Gastroesophageal sphincter (tissue), 4 donors: ENCODE results near the gene GTPBP1. TPM values are rescaled to one million over a fixed set of nuclear protein-coding genes. Genes with fewer than 3 reads are reported as not detected.

ENCODE experiments used
- ATAC-seq: fragments of 150-250 bp; one replicate; pipeline ENCODE4 v1.9.1; 2016; ENCODE audit warnings: mild to moderate bottlenecking, moderate library complexity
- H3K27ac ChIP-seq, 4 donors: fragments of 200-600 bp; sonication (generic) in 3 of 4; 1 replicate in 3 of 4; 2 replicates in 1 of 4; pipeline ENCODE4 v1.5.1; 2016 to 2019
- H3K27me3 ChIP-seq: fragments of 200-600 bp; sonication (generic); one replicate; pipeline ENCODE4 v1.5.1; 2019
- H3K36me3 ChIP-seq, 2 donors: fragments of 200-600 bp; sonication (generic); one replicate each; pipeline ENCODE4 v1.5.1; 2019; ENCODE audit warnings: control low read depth in 1 of 2
- H3K4me1 ChIP-seq, 3 donors: fragments of 200-600 bp; sonication (generic); 1 replicate in 2 of 3; 2 replicates in 1 of 3; pipeline ENCODE4 v1.5.1; 2016 to 2019; ENCODE audit warnings: control low read depth in 2 of 3
- H3K4me3 ChIP-seq, 2 donors: fragments of 200-600 bp; sonication (generic); one replicate each; pipeline ENCODE4 v1.5.1; 2019; ENCODE audit warnings: mild to moderate bottlenecking in 1 of 2, moderate library complexity in 1 of 2
- H3K9me3 ChIP-seq, 3 donors: fragments of 200-600 bp; sonication (generic); one replicate each; pipeline ENCODE4 v1.5.1; 2017 to 2019; ENCODE audit warnings: control low read depth in 2 of 3
- EP300 ChIP-seq: sonication (generic); formaldehyde crosslinking; IDR thresholded peaks from one replicate; pipeline ENCODE4 v1.6.1; 2017; ENCODE audit warnings: antibody characterized with exemption, mild to moderate bottlenecking
- POLR2A ChIP-seq, 2 donors: fragments of 450-650 bp; IDR thresholded peaks; one replicate each; pipeline ENCODE4 v1.6.1; 2017; ENCODE audit warnings: antibody characterized with exemption in 2 of 2, mild to moderate bottlenecking in 2 of 2, moderate library complexity in 1 of 2
- POLR2AphosphoS5 ChIP-seq: sonication (generic); formaldehyde crosslinking; IDR thresholded peaks from one replicate; pipeline ENCODE4 v1.6.1; 2017; ENCODE audit warnings: antibody characterized with exemption
- WGBS, 2 donors: methylation state at CpG; one replicate each; pipeline ENCODE4 v1.1.5; 2018; ENCODE audit warnings: low coverage in 1 of 2; 5-methylcytosine and 5-hydroxymethylcytosine counted together
- total RNA-seq, 4 donors: library from RNA; depleted of rRNA; stranded (reverse); fragments of >200 nt; gene quantifications; one replicate each; pipeline ENCODE4 v1.1.0, GENCODE V29; 2016
- TF ChIP-seq, protein P1 (sequence below), 4 experiments: fragments of 200-600 bp in 2 of 4; fragments of 450-650 bp in 2 of 4; sonication (generic) in 1 of 4; IDR thresholded peaks; one replicate each; pipeline ENCODE4 v1.5.1; 2017 to 2019; ENCODE audit warnings: antibody characterized with exemption in 4 of 4, mild to moderate bottlenecking in 2 of 4, moderate library complexity in 2 of 4

The GTPBP1 gene
- total RNA-seq, 4 donors from 2014 or later = 46.9 to 63.0 (median 51.6) TPM

- Histone ChIP-seq H3K27me3 (no peaks in the 10 kb centered on the region), H3K4me3 (peak overlapping the region; percentile 46 to 89), H3K27ac (peak overlapping the region in 3 of 4 donors; percentile 92 to 99 (median 97)), H3K9me3 (no peaks in the 10 kb centered on the region), H3K4me1 (peaks cover 0 to 74% (median 35%) of the 10 kb centered on the region in 3 donors), H3K36me3 (peaks cover 0 to 7% of the 10 kb centered on the region in 2 donors)
- 90 to 92% methylated on average over 8 to 13 of the region's 13 CpGs for WGBS, 2 donors
- TF ChIP-seq, protein P1, sequence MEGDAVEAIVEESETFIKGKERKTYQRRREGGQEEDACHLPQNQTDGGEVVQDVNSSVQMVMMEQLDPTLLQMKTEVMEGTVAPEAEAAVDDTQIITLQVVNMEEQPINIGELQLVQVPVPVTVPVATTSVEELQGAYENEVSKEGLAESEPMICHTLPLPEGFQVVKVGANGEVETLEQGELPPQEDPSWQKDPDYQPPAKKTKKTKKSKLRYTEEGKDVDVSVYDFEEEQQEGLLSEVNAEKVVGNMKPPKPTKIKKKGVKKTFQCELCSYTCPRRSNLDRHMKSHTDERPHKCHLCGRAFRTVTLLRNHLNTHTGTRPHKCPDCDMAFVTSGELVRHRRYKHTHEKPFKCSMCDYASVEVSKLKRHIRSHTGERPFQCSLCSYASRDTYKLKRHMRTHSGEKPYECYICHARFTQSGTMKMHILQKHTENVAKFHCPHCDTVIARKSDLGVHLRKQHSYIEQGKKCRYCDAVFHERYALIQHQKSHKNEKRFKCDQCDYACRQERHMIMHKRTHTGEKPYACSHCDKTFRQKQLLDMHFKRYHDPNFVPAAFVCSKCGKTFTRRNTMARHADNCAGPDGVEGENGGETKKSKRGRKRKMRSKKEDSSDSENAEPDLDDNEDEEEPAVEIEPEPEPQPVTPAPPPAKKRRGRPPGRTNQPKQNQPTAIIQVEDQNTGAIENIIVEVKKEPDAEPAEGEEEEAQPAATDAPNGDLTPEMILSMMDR (IDR thresholded peaks at IDR 0.05) = no peak
- TF ChIP-seq EP300 (no peak), POLR2AphosphoS5 (no peak), POLR2A (IDR thresholded peaks at IDR 0.05) (no peak)
- ATAC-seq = no peak
These were observed 7.2 kb upstream of the GTPBP1 start for GRCh38 chr22:38698407-38699094.

GRCh38 chr22:38699143-38699542 is 6.6 kb upstream of the GTPBP1 start:
- Histone ChIP-seq H3K9me3 (no peaks in the 10 kb centered on the region), H3K36me3 (peaks cover 0 to 4% of the 10 kb centered on the region in 2 donors), H3K27me3 (no peaks in the 10 kb centered on the region), H3K27ac (peak overlapping the region; percentile 81 to 99 (median 94)), H3K4me3 (peak overlapping the region; percentile 46 to 89), H3K4me1 (peaks cover 0 to 68% (median 34%) of the 10 kb centered on the region in 3 donors)
- TF ChIP-seq EP300 (no peak), POLR2A (IDR thresholded peaks at IDR 0.05) (no peak), POLR2AphosphoS5 (no peak)
- TF ChIP-seq, protein P1 (IDR thresholded peaks at IDR 0.05) = no peak
- 16 to 23% methylated on average over 5 of the region's 5 CpGs for WGBS, 2 donors
- no peak for ATAC-seq

GRCh38 chr22:38699784-38700183 is 6.0 kb upstream of the GTPBP1 start:
- TF ChIP-seq EP300 (no peak), POLR2AphosphoS5 (no peak), POLR2A (IDR thresholded peaks at IDR 0.05) (no peak)
- TF ChIP-seq, protein P1 (IDR thresholded peaks at IDR 0.05) = no peak
- no peaks in the 10 kb centered on the region for H3K27me3 ChIP-seq
- H3K27ac ChIP-seq = peak overlapping the region; percentile 81 to 99 (median 94)
- no peaks in the 10 kb centered on the region for H3K9me3 ChIP-seq
- no peaks in the 10 kb centered on the region for H3K36me3 ChIP-seq
- no peak for ATAC-seq
- H3K4me3 ChIP-seq = peak overlapping the region; percentile 46 to 89
- 17 to 20% methylated on average over 6 of the region's 6 CpGs for WGBS, 2 donors
- peaks cover 0 to 67% (median 34%) of the 10 kb centered on the region in 3 donors for H3K4me1 ChIP-seq

DNA sequence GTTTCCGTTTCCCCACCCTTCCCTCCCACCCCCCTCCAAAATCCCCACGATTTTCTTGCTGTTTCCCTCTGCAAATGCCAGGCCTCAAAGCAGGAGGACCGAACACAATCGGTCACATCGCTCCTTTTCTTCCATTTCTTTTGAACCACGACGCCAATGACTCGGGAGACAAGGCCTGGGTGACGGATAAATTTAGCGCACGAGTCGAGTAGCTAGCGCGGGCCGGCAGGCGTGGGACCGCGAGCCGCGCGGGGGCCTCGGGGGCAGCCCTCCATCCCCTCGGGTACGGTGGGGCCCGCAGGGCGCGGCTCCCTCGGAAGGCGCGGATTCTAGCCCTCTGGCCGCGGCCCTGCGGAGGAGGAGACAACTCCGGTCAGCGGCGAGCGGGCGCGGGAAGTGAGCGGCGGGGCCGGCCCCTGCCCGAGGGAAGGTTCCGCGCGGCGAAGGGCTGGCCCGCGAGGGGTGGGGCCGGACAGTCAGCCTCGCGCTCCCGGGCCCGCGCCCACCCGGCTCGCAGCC is 5.4 kb upstream of the GTPBP1 start:
- TF ChIP-seq POLR2A (IDR thresholded peaks at IDR 0.05) (no peak), POLR2AphosphoS5 (peak; percentile 51)
- 0% methylated on average over 5 to 7 of the region's 57 CpGs for WGBS, 2 donors
- Histone ChIP-seq H3K9me3 (no peaks in the 10 kb centered on the region), H3K4me1 (peaks cover 0 to 66% (median 34%) of the 10 kb centered on the region in 3 donors), H3K27me3 (no peaks in the 10 kb centered on the region), H3K4me3 (peak overlapping the region; percentile 46 to 89), H3K27ac (peak overlapping the region; percentile 81 to 99 (median 94)), H3K36me3 (no peaks in the 10 kb centered on the region)
- ATAC-seq = peak; percentile 53

DNA sequence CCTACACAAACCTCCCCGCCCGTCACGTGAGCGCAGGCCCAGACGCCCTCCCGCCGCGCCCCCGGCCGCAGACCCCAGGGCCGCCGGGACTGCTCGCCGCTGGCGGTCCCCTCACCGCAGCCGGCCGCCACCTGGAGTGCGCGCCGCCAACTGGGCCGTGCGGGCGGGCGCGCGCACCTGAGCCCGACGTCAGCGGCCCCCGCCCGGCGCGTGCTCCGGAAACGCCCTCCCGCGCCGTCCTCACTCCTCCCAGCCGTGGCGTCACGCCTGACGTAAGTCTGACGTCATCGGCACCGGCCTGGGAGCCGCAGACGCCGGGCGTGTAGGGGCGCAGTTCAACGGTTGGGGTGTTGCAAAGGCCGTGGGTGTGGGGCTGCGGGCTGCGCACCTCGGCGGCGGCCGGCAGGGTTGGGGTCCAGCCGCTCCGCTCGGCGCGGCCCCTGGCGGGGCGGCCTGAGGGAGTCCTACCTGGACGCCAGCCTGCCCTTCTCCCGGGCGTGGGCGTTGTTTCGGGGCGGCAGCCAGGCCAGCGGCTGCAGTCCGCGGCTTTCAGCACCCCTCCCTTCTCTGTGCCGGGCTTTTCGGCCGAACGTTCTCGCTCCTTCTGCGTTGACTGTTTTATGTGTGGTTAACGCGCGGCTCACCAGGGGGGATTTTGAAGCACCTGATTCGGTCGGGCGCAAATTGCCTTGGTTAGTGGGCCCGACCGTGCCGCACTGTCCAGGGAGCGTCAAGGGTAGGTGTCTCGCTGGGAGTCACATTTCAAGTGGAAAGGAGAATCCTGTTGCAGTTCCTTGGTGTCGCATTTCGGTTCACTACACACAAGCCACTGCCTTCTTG is 4.7 kb upstream of the GTPBP1 start, which contains the start of gene JOSD1:
Gene JOSD1, minus strand, starts transcription at position 155 of the 840 bp plus-strand sequence. CDS start 956 bp downstream, outside the sequence.
- Histone ChIP-seq H3K9me3 (no peaks in the 10 kb centered on the region), H3K36me3 (no peaks in the 10 kb centered on the region), H3K27ac (peak within 1 kb of the TSS; percentile 81 to 99 (median 94)), H3K27me3 (no peaks in the 10 kb centered on the region), H3K4me1 (peaks cover 0 to 59% (median 30%) of the 10 kb centered on the region in 3 donors), H3K4me3 (peak within 1 kb of the TSS; percentile 46 to 89)
- TF ChIP-seq EP300 (peak; percentile 82), POLR2A (IDR thresholded peaks at IDR 0.05) (peak; percentile 92 to 97), POLR2AphosphoS5 (peak; percentile 93)
- TF ChIP-seq, protein P1 (IDR thresholded peaks at IDR 0.05) = peak in 2 of 4 experiments; percentile 39 to 40
- ATAC-seq = peak; percentile 70
- 3 to 5% methylated on average over 4 to 11 of the region's 94 CpGs for WGBS, 2 donors
